GM18508 (cell line): ENCODE measurements around the gene PYM1.

Experiments
- ATAC-seq: cut with Tn5 transposase; IDR thresholded peaks from one replicate; pipeline ENCODE4 v1.9.1; 2021; ENCODE audit warnings: moderate number of reproducible peaks; ENCODE audit not compliant: insufficient read depth, unreplicated experiment

PYM1 gene

GRCh38 chr12:55927588-55928502 is at the start of gene PYM1:
PYM1 (minus strand) TSS chr12:55927894; CDS start chr12:55927761, 133 bp downstream.
- peak; percentile 29 for ATAC-seq

- no peak for ATAC-seq
These were observed 46.6 kb upstream of the PYM1 start for GRCh38 chr12:55974308-55974730.

- ATAC-seq = peak; percentile 85
These were observed 46.1 kb upstream of the PYM1 start, which contains the start of gene RAB5B for GRCh38 chr12:55973599-55974307. RAB5B (plus strand) TSS chr12:55974078; CDS start chr12:55986961, 12,883 bp downstream.

- ATAC-seq = no peak
These were observed 45.4 kb upstream of the PYM1 start for GRCh38 chr12:55972911-55973598.

- ATAC-seq = no peak
These were observed 44.8 kb upstream of the PYM1 start for GRCh38 chr12:55972456-55972855.

- no peak for ATAC-seq
These were observed 44.3 kb upstream of the PYM1 start for GRCh38 chr12:55972042-55972441.

- ATAC-seq = no peak
These were observed 43.1 kb upstream of the PYM1 start for GRCh38 chr12:55970775-55971174.

GRCh38 chr12:55969356-55969755 is 41.7 kb upstream of the PYM1 start:
- ATAC-seq = no peak

- peak; percentile 70 for ATAC-seq
These were observed 39.0 kb upstream of the PYM1 start, which contains the start of gene CDK2 for GRCh38 chr12:55966408-55967281. CDK2 (plus strand) TSS chr12:55966830; CDS start chr12:55967009, 179 bp downstream.

GRCh38 chr12:55965941-55966407 is 38.3 kb upstream of the PYM1 start, which contains the start of gene PMEL:
PMEL (minus strand) TSS chr12:55966042; CDS start chr12:55966011, 31 bp downstream.
- no peak for ATAC-seq

GRCh38 chr12:55965240-55965639 is 37.5 kb upstream of the PYM1 start:
- ATAC-seq = no peak

GRCh38 chr12:55963760-55964159 is 36.1 kb upstream of the PYM1 start:
- no peak for ATAC-seq

GRCh38 chr12:55957106-55957859 is 29.6 kb upstream of the PYM1 start:
- no peak for ATAC-seq

GRCh38 chr12:55955800-55956508 is 28.3 kb upstream of the PYM1 start:
- ATAC-seq = no peak

- no peak for ATAC-seq
These were observed 27.6 kb upstream of the PYM1 start for GRCh38 chr12:55955344-55955743.

- no peak for ATAC-seq
These were observed 18.9 kb upstream of the PYM1 start for GRCh38 chr12:55946553-55946952.

- no peak for ATAC-seq
These were observed 15.0 kb upstream of the PYM1 start for GRCh38 chr12:55942577-55943136.

- ATAC-seq = no peak
These were observed 14.4 kb upstream of the PYM1 start for GRCh38 chr12:55942055-55942454.
